ENCODE results near the gene SCUBE1. TPM values are rescaled to one million over a fixed set of nuclear protein-coding genes. Genes with fewer than 3 reads are reported as not detected.

Gene SCUBE1
- total and polyA plus RNA-seq, 3 experiments from 2014 or later, result 0.07 to 0.33 TPM; not detected in 1

- H3K9me3 Mint-ChIP-seq, result no peaks in the 10 kb centered on the region
- peaks cover 0 to 5% (median 0%) of the 10 kb centered on the region in 3 donors for H3K4me1 Mint-ChIP-seq
- H3K36me3 Mint-ChIP-seq, result no peaks in the 10 kb centered on the region
- peak overlapping the region in 1 of 8 donors; percentile 75 for H3K27ac Mint-ChIP-seq
- Histone ChIP-seq H3K4me3 (ENCODE audit: low read length) (no peak overlapping the region), H3K36me3 (ENCODE audit: insufficient read depth, low read length) (no peaks in the 10 kb centered on the region), H3K27ac (ENCODE audit: low read depth, low read length) (no peak overlapping the region), H3K4me1 (ENCODE audit: insufficient read depth, low read length) (no peaks in the 10 kb centered on the region), H3K9me3 (ENCODE audit: low read length) (no peaks in the 10 kb centered on the region), H3K27me3 (ENCODE audit: insufficient read depth, low read length, poor library complexity, severe bottlenecking) (no peaks in the 10 kb centered on the region)
- ChIA-PET CTCF (interaction anchor here (0.7 to 1.5 kb wide), 3 partner anchors 9 to 95 kb away, joined by 3 to 5 read pairs (median 4); no protein-coding TSS in a partner anchor), POLR2A (no interaction called here)
- DNase-seq, result no peak
- H3K4me3 Mint-ChIP-seq, result no peak overlapping the region
- H3K27me3 Mint-ChIP-seq, result peaks cover 0 to 12% of the 10 kb centered on the region in 2 donors
These were observed 16.6 kb downstream of the SCUBE1 start for GRCh38 chr22:43326331-43327156.

GRCh38 chr22:43325176-43325575, 18.0 kb downstream of the SCUBE1 start:
- H3K4me1 ChIP-seq (ENCODE audit: insufficient read depth, low read length), result no peaks in the 10 kb centered on the region
- Mint-ChIP-seq H3K9me3 (no peaks in the 10 kb centered on the region), H3K27me3 (peaks cover 0 to 15% of the 10 kb centered on the region in 2 donors), H3K36me3 (no peaks in the 10 kb centered on the region), H3K4me1 (peaks cover 0 to 4% (median 2%) of the 10 kb centered on the region in 3 donors), H3K27ac (no peak overlapping the region), H3K4me3 (no peak overlapping the region)
- H3K4me3 ChIP-seq (ENCODE audit: low read length), result no peak overlapping the region
- H3K9me3 ChIP-seq (ENCODE audit: low read length), result no peaks in the 10 kb centered on the region
- H3K27me3 ChIP-seq (ENCODE audit: insufficient read depth, low read length, poor library complexity, severe bottlenecking), result no peaks in the 10 kb centered on the region
- CTCF ChIA-PET, result no interaction called here
- no peak overlapping the region for H3K27ac ChIP-seq (ENCODE audit: low read depth, low read length)
- no peak for DNase-seq
- POLR2A ChIA-PET, result no interaction called here
- no peaks in the 10 kb centered on the region for H3K36me3 ChIP-seq (ENCODE audit: insufficient read depth, low read length)

- H3K4me1 ChIP-seq (ENCODE audit: insufficient read depth, low read length), result no peaks in the 10 kb centered on the region
- Mint-ChIP-seq H3K27ac (no peak overlapping the region), H3K27me3 (peaks cover 0 to 8% of the 10 kb centered on the region in 2 donors), H3K4me3 (peak overlapping the region in 2 of 7 donors; percentile 28 to 32), H3K36me3 (no peaks in the 10 kb centered on the region), H3K9me3 (no peaks in the 10 kb centered on the region), H3K4me1 (peaks cover 0 to 4% (median 0%) of the 10 kb centered on the region in 3 donors)
- POLR2A ChIA-PET, result no interaction called here
- no peaks in the 10 kb centered on the region for H3K9me3 ChIP-seq (ENCODE audit: low read length)
- H3K36me3 ChIP-seq (ENCODE audit: insufficient read depth, low read length), result no peaks in the 10 kb centered on the region
- no peaks in the 10 kb centered on the region for H3K27me3 ChIP-seq (ENCODE audit: insufficient read depth, low read length, poor library complexity, severe bottlenecking)
- H3K27ac ChIP-seq (ENCODE audit: low read depth, low read length), result no peak overlapping the region
- CTCF ChIA-PET, result interaction anchor here (1.7 kb wide), 1 partner anchor 47 kb away, joined by 5 read pairs; no protein-coding TSS in a partner anchor
- H3K4me3 ChIP-seq (ENCODE audit: low read length), result no peak overlapping the region
- DNase-seq, result no peak
These were observed 21.9 kb downstream of the SCUBE1 start for GRCh38 chr22:43320943-43321900.

DNA sequence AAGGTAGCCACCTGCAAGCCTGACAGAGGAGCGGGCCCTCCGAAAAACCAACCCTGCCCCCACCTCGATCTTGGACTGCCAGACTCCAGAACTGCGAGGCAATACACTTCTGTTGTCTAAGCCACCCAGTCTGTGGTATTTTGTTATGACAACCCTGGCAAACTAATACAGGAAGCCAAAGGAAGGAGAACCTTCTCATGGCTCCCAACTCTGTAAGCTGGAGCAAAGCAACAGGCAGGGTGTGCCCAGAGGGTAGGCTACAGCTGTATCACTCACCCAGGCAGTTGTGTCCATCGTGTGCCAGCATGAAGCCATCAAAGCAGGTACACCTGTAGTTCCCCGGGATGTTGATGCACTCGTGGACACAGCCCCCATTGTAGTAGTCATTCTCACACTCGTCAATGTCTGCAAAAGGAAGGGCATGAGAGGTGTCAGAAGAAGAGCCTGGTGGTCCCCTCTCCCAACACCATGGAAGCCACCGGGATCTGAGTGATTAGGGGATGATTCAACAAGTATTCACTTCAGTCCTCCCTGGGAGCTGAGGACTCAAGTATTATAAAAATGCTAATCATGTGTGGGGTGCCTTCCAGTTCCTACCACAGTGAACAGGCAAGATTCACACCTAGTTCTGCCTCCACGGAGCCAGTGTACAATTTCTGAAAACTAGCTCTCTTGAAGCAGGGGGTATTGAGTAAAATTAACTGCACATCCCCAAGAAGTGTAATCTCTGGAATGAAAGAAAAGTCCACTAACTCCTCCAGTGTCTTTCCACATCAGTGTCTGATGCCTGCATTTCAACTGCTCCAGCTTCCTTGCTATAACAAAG, 23.3 kb downstream of the SCUBE1 start:
- H3K4me1 ChIP-seq (ENCODE audit: insufficient read depth, low read length), result no peaks in the 10 kb centered on the region
- Mint-ChIP-seq H3K27ac (peak overlapping the region in 1 of 8 donors; percentile 13), H3K4me1 (peaks cover 0 to 4% (median 0%) of the 10 kb centered on the region in 3 donors), H3K27me3 (peaks cover 0 to 3% of the 10 kb centered on the region in 2 donors), H3K4me3 (no peak overlapping the region), H3K9me3 (no peaks in the 10 kb centered on the region), H3K36me3 (no peaks in the 10 kb centered on the region)
- H3K9me3 ChIP-seq (ENCODE audit: low read length), result no peaks in the 10 kb centered on the region
- H3K4me3 ChIP-seq (ENCODE audit: low read length), result no peak overlapping the region
- ChIA-PET CTCF (interaction anchor here (1.7 kb wide), 1 partner anchor 46 kb away, joined by 5 read pairs; no protein-coding TSS in a partner anchor), POLR2A (no interaction called here)
- H3K27me3 ChIP-seq (ENCODE audit: insufficient read depth, low read length, poor library complexity, severe bottlenecking), result no peaks in the 10 kb centered on the region
- H3K36me3 ChIP-seq (ENCODE audit: insufficient read depth, low read length), result no peaks in the 10 kb centered on the region
- no peak for DNase-seq
- H3K27ac ChIP-seq (ENCODE audit: low read depth, low read length), result no peak overlapping the region

GRCh38 chr22:43317239-43317638, 25.9 kb downstream of the SCUBE1 start:
- no peak overlapping the region for H3K27ac Mint-ChIP-seq
- ChIA-PET CTCF (interaction anchor here (1.1 kb wide), 1 partner anchor 9 kb away, joined by 3 read pairs; no protein-coding TSS in a partner anchor), POLR2A (no interaction called here)
- H3K9me3 Mint-ChIP-seq, result no peaks in the 10 kb centered on the region
- no peaks in the 10 kb centered on the region for H3K4me1 ChIP-seq (ENCODE audit: insufficient read depth, low read length)
- no peaks in the 10 kb centered on the region for H3K27me3 ChIP-seq (ENCODE audit: insufficient read depth, low read length, poor library complexity, severe bottlenecking)
- H3K36me3 ChIP-seq (ENCODE audit: insufficient read depth, low read length), result no peaks in the 10 kb centered on the region
- H3K27ac ChIP-seq (ENCODE audit: low read depth, low read length), result no peak overlapping the region
- H3K27me3 Mint-ChIP-seq, result peaks cover 0 to 5% of the 10 kb centered on the region in 2 donors
- peaks cover 0 to 4% (median 0%) of the 10 kb centered on the region in 3 donors for H3K4me1 Mint-ChIP-seq
- H3K9me3 ChIP-seq (ENCODE audit: low read length), result no peaks in the 10 kb centered on the region
- DNase-seq, result no peak
- H3K4me3 Mint-ChIP-seq, result no peak overlapping the region
- H3K36me3 Mint-ChIP-seq, result no peaks in the 10 kb centered on the region
- no peak overlapping the region for H3K4me3 ChIP-seq (ENCODE audit: low read length)

DNA sequence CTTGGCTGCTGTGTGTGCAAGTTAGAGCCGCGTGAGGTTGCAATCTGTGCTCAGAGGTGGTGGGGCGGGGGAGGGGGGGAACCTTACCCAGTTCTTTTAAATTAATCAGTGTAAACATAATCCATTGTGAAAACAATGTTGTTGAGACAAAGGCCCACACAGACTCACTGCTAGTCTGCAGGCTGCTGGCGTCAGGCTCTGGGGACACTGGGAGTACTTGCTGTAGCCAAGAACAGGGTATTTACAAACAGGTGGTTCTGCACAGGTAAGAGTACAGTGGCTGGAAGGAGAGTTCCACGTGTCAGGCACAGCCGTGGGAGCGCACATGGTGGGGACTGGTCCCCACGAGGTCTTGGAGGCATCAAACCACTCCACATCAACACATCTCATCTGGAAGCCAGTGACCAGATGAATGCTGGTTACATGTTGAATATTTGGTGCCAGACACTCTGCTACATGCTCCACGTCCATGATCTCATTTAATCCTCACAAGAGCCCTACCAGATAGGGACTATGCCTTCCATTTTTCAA, 27.4 kb downstream of the SCUBE1 start:
- Mint-ChIP-seq H3K36me3 (no peaks in the 10 kb centered on the region), H3K4me3 (no peak overlapping the region), H3K4me1 (no peaks in the 10 kb centered on the region), H3K27ac (no peak overlapping the region), H3K9me3 (no peaks in the 10 kb centered on the region), H3K27me3 (peaks cover 4 to 6% of the 10 kb centered on the region in 2 donors)
- H3K27me3 ChIP-seq (ENCODE audit: insufficient read depth, low read length, poor library complexity, severe bottlenecking), result no peaks in the 10 kb centered on the region
- no peaks in the 10 kb centered on the region for H3K4me1 ChIP-seq (ENCODE audit: insufficient read depth, low read length)
- CTCF ChIA-PET, result no interaction called here
- H3K9me3 ChIP-seq (ENCODE audit: low read length), result no peaks in the 10 kb centered on the region
- DNase-seq, result no peak
- no peak overlapping the region for H3K27ac ChIP-seq (ENCODE audit: low read depth, low read length)
- H3K4me3 ChIP-seq (ENCODE audit: low read length), result no peak overlapping the region
- H3K36me3 ChIP-seq (ENCODE audit: insufficient read depth, low read length), result no peaks in the 10 kb centered on the region
- POLR2A ChIA-PET, result no interaction called here

DNA sequence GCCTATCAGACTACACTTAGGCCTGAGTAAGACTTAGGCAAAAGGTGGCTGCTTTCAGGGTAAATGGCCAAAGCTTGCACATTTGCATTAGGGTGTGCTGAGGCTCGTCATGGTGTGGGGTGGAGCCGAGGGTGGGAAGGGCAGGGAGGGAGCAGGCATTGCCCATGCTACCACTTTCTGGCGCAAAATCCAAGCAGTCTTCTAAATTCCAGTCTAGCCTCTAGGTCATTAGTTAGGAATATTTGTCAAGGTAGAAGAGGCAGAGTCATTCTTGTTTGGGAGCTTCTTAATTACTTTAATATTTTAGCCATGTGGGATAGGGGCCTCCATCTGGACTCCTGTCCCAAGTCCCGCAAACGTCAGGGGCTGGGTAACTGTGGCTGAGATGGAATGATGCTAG, 28.6 kb downstream of the SCUBE1 start:
- H3K4me1 ChIP-seq (ENCODE audit: insufficient read depth, low read length), result no peaks in the 10 kb centered on the region
- no peaks in the 10 kb centered on the region for H3K9me3 ChIP-seq (ENCODE audit: low read length)
- no peak overlapping the region for H3K27ac ChIP-seq (ENCODE audit: low read depth, low read length)
- no peak for DNase-seq
- H3K4me1 Mint-ChIP-seq, result no peaks in the 10 kb centered on the region
- H3K4me3 ChIP-seq (ENCODE audit: low read length), result no peak overlapping the region
- H3K27me3 ChIP-seq (ENCODE audit: insufficient read depth, low read length, poor library complexity, severe bottlenecking), result no peaks in the 10 kb centered on the region
- CTCF ChIA-PET, result no interaction called here
- no peak overlapping the region for H3K4me3 Mint-ChIP-seq
- H3K36me3 Mint-ChIP-seq, result no peaks in the 10 kb centered on the region
- POLR2A ChIA-PET, result no interaction called here
- H3K36me3 ChIP-seq (ENCODE audit: insufficient read depth, low read length), result no peaks in the 10 kb centered on the region
- peaks cover 4 to 6% of the 10 kb centered on the region in 2 donors for H3K27me3 Mint-ChIP-seq
- peak overlapping the region in 1 of 8 donors; percentile 48 for H3K27ac Mint-ChIP-seq
- H3K9me3 Mint-ChIP-seq, result no peaks in the 10 kb centered on the region

Measured in CD8-positive, alpha-beta memory T cell (primary cell).